Measurements from ENCODE around the gene WAPL. TPM values are rescaled to one million over a fixed set of nuclear protein-coding genes. Genes with fewer than 3 reads are reported as not detected.

The WAPL gene
- total RNA-seq, 3 donors from 2014 or later = 39.8 to 65.0 (median 49.5) TPM

- TF ChIP-seq, protein P1, sequence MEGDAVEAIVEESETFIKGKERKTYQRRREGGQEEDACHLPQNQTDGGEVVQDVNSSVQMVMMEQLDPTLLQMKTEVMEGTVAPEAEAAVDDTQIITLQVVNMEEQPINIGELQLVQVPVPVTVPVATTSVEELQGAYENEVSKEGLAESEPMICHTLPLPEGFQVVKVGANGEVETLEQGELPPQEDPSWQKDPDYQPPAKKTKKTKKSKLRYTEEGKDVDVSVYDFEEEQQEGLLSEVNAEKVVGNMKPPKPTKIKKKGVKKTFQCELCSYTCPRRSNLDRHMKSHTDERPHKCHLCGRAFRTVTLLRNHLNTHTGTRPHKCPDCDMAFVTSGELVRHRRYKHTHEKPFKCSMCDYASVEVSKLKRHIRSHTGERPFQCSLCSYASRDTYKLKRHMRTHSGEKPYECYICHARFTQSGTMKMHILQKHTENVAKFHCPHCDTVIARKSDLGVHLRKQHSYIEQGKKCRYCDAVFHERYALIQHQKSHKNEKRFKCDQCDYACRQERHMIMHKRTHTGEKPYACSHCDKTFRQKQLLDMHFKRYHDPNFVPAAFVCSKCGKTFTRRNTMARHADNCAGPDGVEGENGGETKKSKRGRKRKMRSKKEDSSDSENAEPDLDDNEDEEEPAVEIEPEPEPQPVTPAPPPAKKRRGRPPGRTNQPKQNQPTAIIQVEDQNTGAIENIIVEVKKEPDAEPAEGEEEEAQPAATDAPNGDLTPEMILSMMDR (IDR thresholded peaks at IDR 0.05) = no peak
- TF ChIP-seq POLR2AphosphoS5 (IDR thresholded peaks at IDR 0.05) = no peak
- no peak for TF ChIP-seq POLR2A (IDR thresholded peaks at IDR 0.05)
- Histone ChIP-seq H3K4me3 (no peak overlapping the region), H3K4me1 (no peaks in the 10 kb centered on the region)
Observed at GRCh38 chr10:86511027-86511865, 10.3 kb downstream of the WAPL start.

DNA sequence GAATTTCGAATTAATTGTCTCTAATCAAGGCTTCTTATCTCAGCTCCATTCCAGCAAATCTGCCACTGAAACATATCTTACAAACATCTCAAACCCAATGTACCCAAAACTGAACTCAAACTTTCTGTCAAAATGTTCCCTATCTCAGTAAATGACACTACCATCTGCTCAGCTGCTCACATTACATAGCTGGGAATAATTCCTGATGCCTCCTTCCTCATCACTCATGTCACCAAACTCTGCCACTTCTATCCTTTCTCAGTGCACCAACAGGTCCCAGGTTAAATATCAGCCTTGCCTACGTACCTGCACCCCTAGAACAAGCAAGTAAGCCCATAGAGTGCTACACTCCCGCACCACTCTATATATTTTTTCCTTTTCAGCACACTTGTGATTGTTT lies 12.4 kb downstream of the WAPL start:
- no peak for TF ChIP-seq POLR2AphosphoS5 (IDR thresholded peaks at IDR 0.05)
- TF ChIP-seq POLR2A (IDR thresholded peaks at IDR 0.05) = no peak
- TF ChIP-seq, protein P1 (IDR thresholded peaks at IDR 0.05) = no peak
- Histone ChIP-seq H3K36me3 (no peaks in the 10 kb centered on the region), H3K27ac (no peak overlapping the region), H3K9me3 (no peaks in the 10 kb centered on the region), H3K27me3 (no peaks in the 10 kb centered on the region), H3K4me1 (no peaks in the 10 kb centered on the region), H3K4me3 (no peak overlapping the region)
- DNase-seq (ENCODE audit: low spot score in 2 of 2) = no peak
- intact Hi-C loops (cut with DNase I; ENCODE audit: low total_unique reads) = no loop called here

More at GRCh38 chr10:86511027-86511865, 10.3 kb downstream of the WAPL start:
- Histone ChIP-seq H3K9me3 (no peaks in the 10 kb centered on the region), H3K27me3 (no peaks in the 10 kb centered on the region), H3K27ac (no peak overlapping the region), H3K36me3 (no peaks in the 10 kb centered on the region)
- DNase-seq (ENCODE audit: low spot score in 2 of 2) = no peak
- intact Hi-C loops (cut with DNase I; ENCODE audit: low total_unique reads) = no loop called here

DNA sequence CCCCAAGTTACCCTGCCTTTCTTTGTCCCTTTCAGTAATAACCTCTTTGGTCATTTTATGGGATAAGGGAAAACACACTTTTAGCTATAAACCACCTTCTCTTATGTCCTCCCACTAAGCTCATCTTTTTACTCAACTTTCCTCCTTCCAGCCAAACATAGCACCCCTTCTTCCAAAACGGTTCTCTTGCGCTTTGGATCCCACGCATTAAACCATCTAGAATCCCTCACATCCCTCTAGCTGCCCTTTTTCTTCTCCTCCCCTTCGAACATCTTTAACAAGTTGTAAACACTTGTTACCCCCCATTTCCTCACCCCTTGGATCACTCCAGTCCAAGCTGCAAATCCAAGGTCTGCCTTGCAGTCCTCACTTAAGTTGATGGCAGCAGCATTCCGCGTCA lies 13.4 kb downstream of the WAPL start:
- TF ChIP-seq POLR2A (IDR thresholded peaks at IDR 0.05) = no peak
- TF ChIP-seq POLR2AphosphoS5 (IDR thresholded peaks at IDR 0.05) = no peak
- TF ChIP-seq, protein P1 (IDR thresholded peaks at IDR 0.05) = no peak
- intact Hi-C loops (cut with DNase I; ENCODE audit: low total_unique reads) = no loop called here
- Histone ChIP-seq H3K4me3 (no peak overlapping the region), H3K27me3 (no peaks in the 10 kb centered on the region), H3K4me1 (no peaks in the 10 kb centered on the region), H3K9me3 (no peaks in the 10 kb centered on the region), H3K36me3 (no peaks in the 10 kb centered on the region), H3K27ac (no peak overlapping the region)
- DNase-seq (ENCODE audit: low spot score in 2 of 2) = no peak

- Histone ChIP-seq H3K27me3 (no peaks in the 10 kb centered on the region), H3K4me1 (no peaks in the 10 kb centered on the region), H3K36me3 (no peaks in the 10 kb centered on the region), H3K4me3 (no peak overlapping the region), H3K27ac (no peak overlapping the region), H3K9me3 (no peaks in the 10 kb centered on the region)
- no peak for DNase-seq (ENCODE audit: low spot score in 2 of 2)
- intact Hi-C loops (cut with DNase I; ENCODE audit: low total_unique reads) = no loop called here
- TF ChIP-seq POLR2AphosphoS5 (IDR thresholded peaks at IDR 0.05) (no peak), POLR2A (IDR thresholded peaks at IDR 0.05) (no peak)
- TF ChIP-seq, protein P1 (IDR thresholded peaks at IDR 0.05) = no peak
Observed at GRCh38 chr10:86506499-86506898, 15.1 kb downstream of the WAPL start.

DNA sequence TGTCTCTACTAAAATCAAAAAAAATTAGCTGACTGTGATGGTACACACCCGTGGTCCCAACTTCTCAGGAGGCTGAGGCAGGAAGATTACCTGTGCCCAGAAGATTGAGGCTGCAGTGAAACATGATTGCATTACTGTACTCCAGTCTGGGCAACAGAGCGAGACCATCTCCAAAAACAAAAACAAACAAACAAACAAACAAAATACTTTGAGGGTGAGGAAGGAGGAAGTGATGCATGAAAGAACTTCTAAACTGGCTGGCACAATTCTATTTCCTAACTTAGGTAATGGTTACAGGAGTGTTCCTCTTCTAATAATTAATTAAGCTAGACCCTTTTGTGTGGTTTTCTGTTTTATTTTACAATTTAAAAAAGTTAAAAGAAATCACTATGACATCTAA lies 15.5 kb downstream of the WAPL start:
- TF ChIP-seq, protein P1 (IDR thresholded peaks at IDR 0.05) = no peak
- no peak for TF ChIP-seq POLR2AphosphoS5 (IDR thresholded peaks at IDR 0.05)
- TF ChIP-seq POLR2A (IDR thresholded peaks at IDR 0.05) = no peak
- intact Hi-C loops (cut with DNase I; ENCODE audit: low total_unique reads) = no loop called here

More for the DNA sequence above, 15.5 kb downstream of the WAPL start:
- H3K27me3 ChIP-seq = no peaks in the 10 kb centered on the region
- H3K9me3 ChIP-seq = no peaks in the 10 kb centered on the region
- DNase-seq (ENCODE audit: low spot score in 2 of 2) = no peak
- no peak overlapping the region for H3K27ac ChIP-seq
- no peak overlapping the region for H3K4me3 ChIP-seq
- H3K36me3 ChIP-seq = no peaks in the 10 kb centered on the region
- no peaks in the 10 kb centered on the region for H3K4me1 ChIP-seq

Data from breast epithelium (tissue), 4 donors.